Measurements from ENCODE around the gene AAK1. TPM values are rescaled to one million over a fixed set of nuclear protein-coding genes. Genes with fewer than 3 reads are reported as not detected.

The AAK1 gene
- total RNA-seq, 1 donor from 2014 or later: 68.2 TPM

DNA sequence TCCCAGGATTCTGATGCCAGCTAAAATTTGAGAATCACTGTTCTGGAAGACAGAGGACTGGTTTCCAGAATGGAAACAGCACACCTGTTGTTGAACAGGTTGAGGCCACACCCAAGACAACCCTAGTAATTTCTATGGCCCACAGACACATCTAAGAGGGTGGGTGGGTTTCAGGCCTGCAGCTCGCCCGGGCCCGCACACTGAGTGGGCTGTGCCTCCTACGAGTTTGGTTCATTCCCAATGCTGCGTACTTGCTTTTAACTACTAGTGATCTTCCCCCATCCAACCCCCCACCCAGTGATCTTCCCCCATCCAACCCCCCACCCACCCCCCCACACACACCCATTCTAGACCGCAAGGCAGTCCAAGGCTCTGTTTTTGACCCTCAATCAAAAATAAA, 205.0 kb downstream of the AAK1 start:
- Mint-ChIP-seq H3K4me1 (ENCODE audit: low read depth, unreplicated experiment) (peaks cover 7% of the 10 kb centered on the region), H3K36me3 (ENCODE audit: unreplicated experiment) (no peaks in the 10 kb centered on the region), H3K27me3 (ENCODE audit: unreplicated experiment) (peaks cover 12% of the 10 kb centered on the region), H3K4me3 (ENCODE audit: unreplicated experiment) (no peak overlapping the region), H3K9me3 (ENCODE audit: unreplicated experiment) (peaks cover 7% of the 10 kb centered on the region), H3K27ac (ENCODE audit: unreplicated experiment) (no peak overlapping the region)
- TF ChIP-seq, protein P1, sequence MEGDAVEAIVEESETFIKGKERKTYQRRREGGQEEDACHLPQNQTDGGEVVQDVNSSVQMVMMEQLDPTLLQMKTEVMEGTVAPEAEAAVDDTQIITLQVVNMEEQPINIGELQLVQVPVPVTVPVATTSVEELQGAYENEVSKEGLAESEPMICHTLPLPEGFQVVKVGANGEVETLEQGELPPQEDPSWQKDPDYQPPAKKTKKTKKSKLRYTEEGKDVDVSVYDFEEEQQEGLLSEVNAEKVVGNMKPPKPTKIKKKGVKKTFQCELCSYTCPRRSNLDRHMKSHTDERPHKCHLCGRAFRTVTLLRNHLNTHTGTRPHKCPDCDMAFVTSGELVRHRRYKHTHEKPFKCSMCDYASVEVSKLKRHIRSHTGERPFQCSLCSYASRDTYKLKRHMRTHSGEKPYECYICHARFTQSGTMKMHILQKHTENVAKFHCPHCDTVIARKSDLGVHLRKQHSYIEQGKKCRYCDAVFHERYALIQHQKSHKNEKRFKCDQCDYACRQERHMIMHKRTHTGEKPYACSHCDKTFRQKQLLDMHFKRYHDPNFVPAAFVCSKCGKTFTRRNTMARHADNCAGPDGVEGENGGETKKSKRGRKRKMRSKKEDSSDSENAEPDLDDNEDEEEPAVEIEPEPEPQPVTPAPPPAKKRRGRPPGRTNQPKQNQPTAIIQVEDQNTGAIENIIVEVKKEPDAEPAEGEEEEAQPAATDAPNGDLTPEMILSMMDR (IDR thresholded peaks at IDR 0.05; ENCODE audit: partially characterized antibody, unreplicated experiment): no peak
- no peak for DNase-seq

DNA sequence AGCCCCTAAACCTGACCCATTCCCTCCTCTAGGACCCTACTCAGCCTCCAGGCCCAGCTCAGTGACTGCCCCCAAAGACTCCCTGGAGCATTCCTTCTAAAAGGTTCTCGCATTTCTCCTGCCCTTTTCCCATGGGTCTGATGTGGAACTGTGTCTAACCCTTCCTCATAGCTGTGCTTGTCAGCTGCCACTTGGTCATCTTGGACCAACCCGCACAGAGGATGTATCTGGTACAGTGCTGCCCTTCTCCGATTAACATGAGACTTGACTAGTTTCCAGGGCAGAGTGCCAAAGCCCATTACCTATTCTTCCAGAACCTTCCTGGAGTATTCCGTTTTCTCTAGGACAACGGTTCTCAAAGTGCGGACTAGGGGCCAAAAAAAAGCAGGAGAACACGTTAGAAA, 205.8 kb downstream of the AAK1 start:
- TF ChIP-seq, protein P1 (IDR thresholded peaks at IDR 0.05; ENCODE audit: partially characterized antibody, unreplicated experiment): no peak
- no peak for DNase-seq
- Mint-ChIP-seq H3K27ac (ENCODE audit: unreplicated experiment) (peak overlapping the region; percentile 97), H3K9me3 (ENCODE audit: unreplicated experiment) (peaks cover 7% of the 10 kb centered on the region), H3K4me3 (ENCODE audit: unreplicated experiment) (peak overlapping the region; percentile 84), H3K4me1 (ENCODE audit: low read depth, unreplicated experiment) (peaks cover 7% of the 10 kb centered on the region), H3K27me3 (ENCODE audit: unreplicated experiment) (peaks cover 10% of the 10 kb centered on the region), H3K36me3 (ENCODE audit: unreplicated experiment) (no peaks in the 10 kb centered on the region)

DNA sequence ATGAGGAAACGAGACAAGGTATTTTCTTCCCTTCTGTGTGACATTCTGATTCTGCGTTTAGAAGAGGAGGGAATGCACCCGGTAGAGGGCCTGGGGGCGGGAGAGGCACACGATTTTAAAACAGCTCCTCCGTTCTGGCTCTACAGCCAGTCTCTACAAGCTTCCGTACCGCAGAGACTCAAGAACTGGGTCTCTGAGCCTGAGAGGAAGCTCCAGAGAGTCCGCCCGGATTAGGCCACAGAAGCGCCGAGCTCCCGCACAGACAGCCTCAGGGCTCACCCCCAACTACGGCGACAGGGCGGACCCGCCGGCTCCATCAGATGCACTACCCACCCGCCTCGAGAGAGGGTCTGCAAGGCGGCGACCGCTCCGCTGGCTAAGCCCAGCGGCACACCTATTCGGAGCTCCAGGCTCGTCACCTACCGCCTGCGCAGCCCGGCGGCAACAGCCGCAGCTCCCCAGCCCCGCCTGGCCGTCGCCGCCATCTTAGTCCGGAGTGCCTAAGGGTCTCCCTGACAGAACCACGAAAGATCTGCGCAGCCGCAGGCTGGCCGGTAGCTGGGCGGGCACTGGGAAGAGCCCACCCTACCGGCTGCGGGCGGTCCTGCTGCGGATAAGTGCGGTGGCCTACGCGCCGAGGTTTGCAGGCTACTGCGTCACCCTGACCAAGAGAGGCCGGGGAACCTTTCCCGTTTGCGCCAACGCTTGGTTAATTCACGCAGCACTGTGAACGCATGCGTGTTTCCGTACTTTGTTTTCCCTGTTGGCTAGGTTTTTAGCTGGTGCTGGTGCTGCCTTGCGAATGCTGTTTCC, 206.4 kb downstream of the AAK1 start, which contains the start of gene NFU1:
Gene NFU1 (minus strand): TSS at position 498 of the 813 bp plus-strand sequence. CDS start 13 bp downstream, at position 485.
- peak within 1 kb of the TSS; percentile 97 for H3K27ac Mint-ChIP-seq (ENCODE audit: unreplicated experiment)
- H3K4me3 Mint-ChIP-seq (ENCODE audit: unreplicated experiment): peak within 1 kb of the TSS; percentile 84
- no peaks in the 10 kb centered on the region for H3K36me3 Mint-ChIP-seq (ENCODE audit: unreplicated experiment)
- DNase-seq: peak; percentile 97
- H3K9me3 Mint-ChIP-seq (ENCODE audit: unreplicated experiment): peaks cover 7% of the 10 kb centered on the region
- peaks cover 10% of the 10 kb centered on the region for H3K27me3 Mint-ChIP-seq (ENCODE audit: unreplicated experiment)
- H3K4me1 Mint-ChIP-seq (ENCODE audit: low read depth, unreplicated experiment): peaks cover 7% of the 10 kb centered on the region
- TF ChIP-seq, protein P1 (IDR thresholded peaks at IDR 0.05; ENCODE audit: partially characterized antibody, unreplicated experiment): peak; percentile 85

DNA sequence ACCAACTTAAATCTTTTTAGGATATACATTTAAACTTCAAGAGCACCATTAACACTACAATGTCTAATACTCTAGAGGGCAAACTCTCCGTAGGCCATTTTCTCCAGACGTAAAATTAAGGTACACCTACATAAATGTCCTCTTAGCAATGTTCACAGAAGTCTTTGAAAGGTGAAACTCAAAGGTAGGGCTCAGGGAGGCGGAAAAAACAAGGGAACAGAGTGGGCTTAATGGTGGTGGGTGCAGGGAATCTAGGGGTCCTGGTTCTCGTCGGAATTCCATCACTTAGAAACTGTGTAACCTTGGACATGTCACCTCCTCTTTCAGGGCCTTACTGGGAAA, 207.0 kb downstream of the AAK1 start:
- Mint-ChIP-seq H3K27ac (ENCODE audit: unreplicated experiment) (peak overlapping the region; percentile 97), H3K27me3 (ENCODE audit: unreplicated experiment) (peaks cover 10% of the 10 kb centered on the region), H3K4me1 (ENCODE audit: low read depth, unreplicated experiment) (peaks cover 7% of the 10 kb centered on the region), H3K9me3 (ENCODE audit: unreplicated experiment) (peaks cover 7% of the 10 kb centered on the region), H3K36me3 (ENCODE audit: unreplicated experiment) (no peaks in the 10 kb centered on the region), H3K4me3 (ENCODE audit: unreplicated experiment) (peak overlapping the region; percentile 84)
- no peak for DNase-seq
- TF ChIP-seq, protein P1 (IDR thresholded peaks at IDR 0.05; ENCODE audit: partially characterized antibody, unreplicated experiment): no peak

DNA sequence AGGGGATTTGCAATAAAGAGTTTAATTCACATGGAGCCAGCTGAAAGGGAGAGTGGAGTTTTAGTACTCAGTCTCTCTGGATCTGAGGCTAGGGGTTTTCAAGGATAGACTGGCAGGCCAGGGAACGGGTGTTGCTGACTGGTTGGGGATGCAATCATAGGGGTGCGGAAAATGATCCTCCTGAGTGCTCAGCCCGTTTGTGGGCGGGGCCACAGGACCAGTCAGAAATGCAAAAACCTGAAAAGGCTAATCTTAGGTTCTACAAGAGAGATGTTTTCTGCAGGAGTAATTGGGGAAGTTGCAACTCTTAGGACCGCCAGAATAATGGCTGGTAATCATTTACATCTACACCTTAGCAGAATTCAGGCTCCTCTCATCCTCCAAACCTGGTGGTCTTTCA, 208.8 kb downstream of the AAK1 start:
- no peaks in the 10 kb centered on the region for H3K36me3 Mint-ChIP-seq (ENCODE audit: unreplicated experiment)

More for the DNA sequence above, 208.8 kb downstream of the AAK1 start:
- Mint-ChIP-seq H3K27ac (ENCODE audit: unreplicated experiment) (no peak overlapping the region), H3K9me3 (ENCODE audit: unreplicated experiment) (peaks cover 7% of the 10 kb centered on the region), H3K27me3 (ENCODE audit: unreplicated experiment) (peaks cover 10% of the 10 kb centered on the region), H3K4me1 (ENCODE audit: low read depth, unreplicated experiment) (peaks cover 7% of the 10 kb centered on the region), H3K4me3 (ENCODE audit: unreplicated experiment) (no peak overlapping the region)
- TF ChIP-seq, protein P1 (IDR thresholded peaks at IDR 0.05; ENCODE audit: partially characterized antibody, unreplicated experiment): no peak
- no peak for DNase-seq
